HepG2 (cell line): Measurements from ENCODE around the gene BDH2. TPM values are rescaled to one million over a fixed set of nuclear protein-coding genes. Genes with fewer than 3 reads are reported as not detected.

Experiments used
- ATAC-seq: fragments of 200-7000 bp; cut with Tn5 transposase; 3 replicates; pipeline ENCODE4 v1.9.1; 2020; ENCODE audit warnings: mild to moderate bottlenecking, moderate library complexity
- BruUV-seq: library from RNA; stranded (reverse); fragments of 400-500 nt; replicated peaks from 2 replicates; lab custom pipeline; 2021; lab: Mats Ljungman, UMichigan
- CTCF ChIA-PET: fragments of 300-600 bp; formaldehyde crosslinking; extraction: SDS; loops from one replicate; lab custom pipeline; 2021; ENCODE audit warnings: low total read pairs, inconsistent platforms, low intra/inter-chr PET ratio; lab: Yijun Ruan, JAX
- POLR2A ChIA-PET: fragments of 350-600 bp; sonication (Branson Sonifier 250); formaldehyde crosslinking; loops from one replicate; lab custom pipeline; 2020; ENCODE audit warnings: antibody characterized with exemption, inconsistent platforms; lab: Yijun Ruan, JAX
- DNase-seq: peaks from one replicate; pipeline ENCODE4 v3.0.0-alpha.2; 2015; ENCODE audit warnings: low spot score
- FAIRE-seq: peaks from 3 replicates; lab custom pipeline; 2011; peaks lifted over from hg19 to GRCh38; lab: Jason Lieb, UNC
- H2AFZ ChIP-seq: one replicate; pipeline ENCODE4 v1.6.1; 2011; ENCODE audit warnings: low read length, inconsistent platforms
- H3K27ac ChIP-seq: fragments of 300-600 bp; 3 replicates; pipeline ENCODE4 v1.8.0; 2011; ENCODE audit warnings: mixed run types, mild to moderate bottlenecking, mixed read lengths, low read length, inconsistent platforms; ENCODE audit not compliant: insufficient read depth; ENCODE audit errors: extremely low read length
- H3K27me3 ChIP-seq, 2 experiments: fragments of 200-600 bp in 1 of 2; 2 replicates in 1 of 2; 3 replicates in 1 of 2; pipeline versions ENCODE4 v1.6.0 to v1.8.0; 2011; ENCODE audit warnings: low read length in 2 of 2, mild to moderate bottlenecking in 2 of 2, moderate library complexity in 2 of 2, inconsistent platforms in 1 of 2; ENCODE audit not compliant: insufficient read depth in 2 of 2, control insufficient read depth in 1 of 2
- H3K36me3 ChIP-seq, 2 experiments: fragments of 200-600 bp in 1 of 2; replicated peaks in 1 of 2; 2 replicates in 1 of 2; 3 replicates in 1 of 2; pipeline versions ENCODE4 v1.5.1 to v1.8.0; 2011; ENCODE audit warnings: low read length in 2 of 2, inconsistent platforms in 1 of 2; ENCODE audit not compliant: insufficient read depth in 2 of 2, control insufficient read depth in 1 of 2
- H3K4me1 ChIP-seq: 2 replicates; pipeline ENCODE4 v1.5.1; 2012; ENCODE audit warnings: low read length, inconsistent platforms; ENCODE audit not compliant: insufficient read depth
- H3K4me2 ChIP-seq: 2 replicates; pipeline ENCODE4 v1.6.0; 2011; ENCODE audit warnings: low read depth, low read length, inconsistent platforms
- H3K4me3 ChIP-seq, 3 experiments: fragments of 200-600 bp in 1 of 3; sonication (generic), shearing (Covaris generic) in 1 of 3; replicated peaks in 1 of 3; 2 replicates each; pipeline ENCODE4 v1.5.1; 2011 to 2016; ENCODE audit warnings: low read length in 3 of 3, inconsistent platforms in 2 of 3, low read depth in 2 of 3, mild to moderate bottlenecking in 2 of 3, control low read depth in 1 of 3, mixed read lengths in 1 of 3; ENCODE audit not compliant: insufficient read depth in 1 of 3
- H3K79me2 ChIP-seq: one replicate; pipeline ENCODE4 v1.6.1; 2011; ENCODE audit warnings: low read length, inconsistent platforms; ENCODE audit not compliant: insufficient read depth
- H3K9ac ChIP-seq: 2 replicates; pipeline ENCODE4 v1.6.0; 2011; ENCODE audit warnings: mild to moderate bottlenecking, low read depth, low read length, inconsistent platforms; ENCODE audit not compliant: insufficient read depth
- H3K9me3 ChIP-seq: 2 replicates; pipeline ENCODE4 v1.5.1; 2012; ENCODE audit warnings: mild to moderate bottlenecking, low read length
- H4K20me1 ChIP-seq: 2 replicates; pipeline ENCODE4 v1.6.0; 2011; ENCODE audit warnings: inconsistent platforms, mild to moderate bottlenecking, low read length, moderate library complexity; ENCODE audit not compliant: insufficient read depth
- JARID2 ChIP-seq: sonication (generic); formaldehyde crosslinking; IDR thresholded peaks from 2 replicates; pipeline ENCODE4 v1.8.1; 2023; ENCODE audit warnings: missing genetic modification reagents, inconsistent platforms; ENCODE audit not compliant: insufficient replicate concordance
- KMT2B ChIP-seq: IDR thresholded peaks from 2 replicates; pipeline ENCODE4 v1.6.1; 2016; ENCODE audit warnings: missing genetic modification reagents, missing compliant biosample characterization
- TBX2 ChIP-seq: sonication (generic); formaldehyde crosslinking; IDR thresholded peaks from 2 replicates; pipeline ENCODE4 v1.5.0; 2020; ENCODE audit warnings: missing genetic modification reagents, mild to moderate bottlenecking, borderline replicate concordance
- ZFAT ChIP-seq: sonication (generic); formaldehyde crosslinking; conservative IDR thresholded peaks from 2 replicates; pipeline ENCODE4 v1.8.1; 2023; ENCODE audit warnings: missing genetic modification reagents, inconsistent platforms
- ZNF101 ChIP-seq: sonication (generic); formaldehyde crosslinking; IDR thresholded peaks from 2 replicates; pipeline ENCODE4 v1.4.0; 2020; ENCODE audit warnings: mild to moderate bottlenecking, low read depth, missing genetic modification reagents, borderline replicate concordance
- ZNF850 ChIP-seq: sonication (generic); formaldehyde crosslinking; conservative IDR thresholded peaks from 2 replicates; pipeline ENCODE4 v1.9.0; 2021; ENCODE audit warnings: mild to moderate bottlenecking, missing genetic modification reagents
- WGBS: methylation state at CpG from one replicate; pipeline ENCODE4 v1.1.6; 2017; ENCODE audit warnings: low lambda C conversion rate; 5-methylcytosine and 5-hydroxymethylcytosine counted together
- in situ Hi-C: cut with HindIII; loops from 2 replicates; pipeline ENCODE4 v1.10.0; 2017; ENCODE audit warnings: low pct_unique_long_range_greater_than_20kb; ENCODE audit not compliant: extremely low pct_ligation_motif_present
- intact Hi-C: fragments of 100-400 bp; cut with micrococcal nuclease; formaldehyde crosslinking; loops from one replicate; pipeline ENCODE4 v1.10.0; 2022; ENCODE audit not compliant: unreplicated experiment
- polyA plus RNA-seq, 8 experiments: library from polyadenylated mRNA; depleted of rRNA in 3 of 8; stranded (reverse) in 7 of 8; unstranded in 1 of 8; fragments of >200 nt; fragmentation: Illumina TruSeq in 4 of 8; extraction: Trizol in 4 of 8; gene quantifications; 2 replicates each; pipeline versions ENCODE4 v1.2.1 to v1.2.3, GENCODE V29; 2011 to 2016; ENCODE audit warnings: low read depth in 4 of 8, missing spikeins in 1 of 8, mixed read lengths in 1 of 8; ENCODE audit not compliant: insufficient read depth in 1 of 8
- total RNA-seq, 5 experiments: library from RNA; depleted of rRNA; stranded (reverse); fragments of >200 nt; fragmentation: Illumina TruSeq; extraction: Trizol; gene quantifications; 2 replicates each; pipeline ENCODE4 v1.2.3, GENCODE V29; 2016; ENCODE audit warnings: low read depth in 1 of 5
- TF ChIP-seq, protein P1 (sequence below): sonication (generic); formaldehyde crosslinking; IDR thresholded peaks from 2 replicates; pipeline ENCODE4 v1.4.0; 2020; ENCODE audit warnings: missing genetic modification reagents
- TF ChIP-seq, protein P2 (sequence below): sonication (generic); formaldehyde crosslinking; IDR thresholded peaks from 2 replicates; pipeline ENCODE4 v1.9.0; 2021; ENCODE audit warnings: missing genetic modification reagents, borderline replicate concordance
- TF ChIP-seq, protein P3 (sequence below): sonication (generic); formaldehyde crosslinking; conservative IDR thresholded peaks from 2 replicates; pipeline ENCODE4 v1.5.0; 2020; ENCODE audit warnings: missing genetic modification reagents
- TF ChIP-seq, protein P4 (sequence below): sonication (generic); formaldehyde crosslinking; IDR thresholded peaks from 2 replicates; pipeline ENCODE4 v1.4.0; 2020; ENCODE audit warnings: missing genetic modification reagents, borderline replicate concordance
- TF ChIP-seq, protein P5 (sequence below): sonication (generic); formaldehyde crosslinking; IDR thresholded peaks from 2 replicates; pipeline ENCODE4 v1.8.1; 2023; ENCODE audit warnings: mild to moderate bottlenecking, moderate library complexity, missing genetic modification reagents

The BDH2 gene
- total and polyA plus RNA-seq, 2 of the 13 experiments (the other 11 are each of a cell fraction or from before 2014, with no cell fraction given): 34.8 to 46.2 TPM

DNA sequence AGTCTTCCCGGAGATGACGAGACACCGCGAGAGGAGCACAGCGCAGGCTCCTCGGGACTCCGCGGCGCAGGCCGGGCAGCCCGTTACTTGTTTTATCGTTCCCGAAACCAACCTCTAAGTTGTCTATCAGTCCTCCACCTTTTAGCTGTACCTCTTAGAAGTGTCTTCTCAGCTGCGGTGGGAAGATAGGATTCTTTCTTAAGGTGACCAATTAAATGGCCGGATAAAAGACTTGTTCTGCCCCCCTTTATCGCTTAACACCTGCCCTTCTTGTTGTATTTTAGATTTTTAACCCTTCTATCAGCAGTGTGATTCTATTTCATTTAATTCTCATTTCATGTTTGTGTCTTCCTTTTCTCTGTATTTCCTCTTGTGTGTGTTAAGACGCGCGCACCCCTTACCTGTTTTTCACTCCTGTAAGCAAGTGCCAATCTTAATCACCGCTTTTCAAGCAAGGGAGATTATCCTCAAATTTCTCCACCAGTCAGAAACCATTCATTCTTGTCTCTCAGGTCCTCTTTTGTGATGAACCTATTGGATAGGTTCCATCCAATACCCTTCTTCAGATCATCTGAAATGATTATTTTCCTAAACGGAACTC lies 22.8 kb downstream of the BDH2 start, which contains the start of gene SLC9B2 (continued):
- TF ChIP-seq, protein P1, sequence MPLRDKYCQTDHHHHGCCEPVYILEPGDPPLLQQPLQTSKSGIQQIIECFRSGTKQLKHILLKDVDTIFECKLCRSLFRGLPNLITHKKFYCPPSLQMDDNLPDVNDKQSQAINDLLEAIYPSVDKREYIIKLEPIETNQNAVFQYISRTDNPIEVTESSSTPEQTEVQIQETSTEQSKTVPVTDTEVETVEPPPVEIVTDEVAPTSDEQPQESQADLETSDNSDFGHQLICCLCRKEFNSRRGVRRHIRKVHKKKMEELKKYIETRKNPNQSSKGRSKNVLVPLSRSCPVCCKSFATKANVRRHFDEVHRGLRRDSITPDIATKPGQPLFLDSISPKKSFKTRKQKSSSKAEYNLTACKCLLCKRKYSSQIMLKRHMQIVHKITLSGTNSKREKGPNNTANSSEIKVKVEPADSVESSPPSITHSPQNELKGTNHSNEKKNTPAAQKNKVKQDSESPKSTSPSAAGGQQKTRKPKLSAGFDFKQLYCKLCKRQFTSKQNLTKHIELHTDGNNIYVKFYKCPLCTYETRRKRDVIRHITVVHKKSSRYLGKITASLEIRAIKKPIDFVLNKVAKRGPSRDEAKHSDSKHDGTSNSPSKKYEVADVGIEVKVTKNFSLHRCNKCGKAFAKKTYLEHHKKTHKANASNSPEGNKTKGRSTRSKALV: 0 out of 2 replicates have a peak, but pooled peaks have one; percentile 54
- peak; percentile 37; the same call in 1 of the 2 replicates for TF ChIP-seq KMT2B (CRISPR knock-in tag)

DNA sequence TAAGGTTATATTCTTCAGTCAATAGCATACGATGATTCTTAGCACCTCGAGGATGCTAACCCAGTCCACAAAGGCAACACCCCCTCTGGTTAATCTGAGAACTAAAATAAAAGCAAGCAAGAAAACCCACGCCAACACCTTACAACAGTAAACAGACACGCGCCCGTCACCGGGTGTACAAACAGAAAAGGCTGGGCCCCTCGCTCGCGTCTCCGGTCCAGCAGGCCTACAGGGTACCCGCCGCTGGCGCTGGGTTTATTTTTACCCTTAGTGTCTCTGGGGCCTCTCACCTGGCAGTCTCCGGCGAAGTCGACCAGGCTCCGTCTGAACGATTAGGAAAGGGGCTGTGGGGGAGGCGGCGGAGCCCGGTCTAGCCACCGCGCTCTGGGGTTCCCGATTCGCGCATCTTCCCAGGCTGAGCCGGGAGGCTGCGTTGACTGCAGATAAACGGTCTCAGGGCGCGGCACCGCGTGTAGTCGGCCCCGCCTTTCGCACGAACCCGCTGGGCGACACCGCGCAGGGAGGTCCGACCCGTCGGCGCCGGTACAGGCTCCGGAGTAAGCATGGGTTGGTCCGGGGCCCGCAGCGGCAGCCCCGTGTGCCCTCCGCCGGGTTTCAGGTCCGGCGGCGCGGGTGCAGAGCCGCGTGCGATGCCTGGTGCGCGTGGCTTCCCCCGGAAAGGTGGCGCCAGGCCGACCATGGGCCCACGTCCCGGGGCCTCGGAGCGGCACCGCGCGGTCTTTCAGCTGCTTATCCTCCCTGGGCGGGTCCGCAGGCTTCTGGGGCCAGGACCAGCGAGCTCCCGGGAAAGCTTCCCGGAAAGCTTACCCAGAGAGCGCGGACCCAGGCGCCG lies 23.5 kb downstream of the BDH2 start:
- intact Hi-C loops (loop anchor here (5.0 kb wide), 1 partner anchor 634 kb away; no protein-coding TSS in a partner anchor), in situ Hi-C loops (no loop called here)
- H3K4me1 ChIP-seq: peaks cover 42% of the 10 kb centered on the region
- FAIRE-seq (no peak), DNase-seq (peak; percentile 53), ATAC-seq (peak; percentile 86)
- WGBS: 1% methylated on average over 5 of the region's 82 CpGs
- peak overlapping the region; percentile 82 for H3K4me2 ChIP-seq
- BruUV-seq: no TSS peak
- peak overlapping the region; percentile 81 to 90 (median 87) for H3K4me3 ChIP-seq
- H2AFZ ChIP-seq: peak overlapping the region; percentile 97
- peak overlapping the region; percentile 90 for H3K27ac ChIP-seq
- H3K27me3 ChIP-seq: no peaks in the 10 kb centered on the region; a peak in 1 of 5 replicates
- ChIA-PET POLR2A (interaction anchor here (0.6 to 3.3 kb wide), 11 partner anchors 19 to 576 kb away, joined by 3 to 23 read pairs (median 4); partner anchors contain the start of genes BDH2, CISD2, NFKB1 and UBE2D3), CTCF (no interaction called here)
- peak overlapping the region; percentile 98 for H3K9ac ChIP-seq
- peaks cover 0 to 6% of the 10 kb centered on the region in 2 experiments; a peak in 1 of 5 replicates for H3K36me3 ChIP-seq
- H4K20me1 ChIP-seq: peaks cover 14% of the 10 kb centered on the region; the same call in 1 of the 2 replicates
- no peaks in the 10 kb centered on the region for H3K9me3 ChIP-seq
- H3K79me2 ChIP-seq: peaks cover 44% of the 10 kb centered on the region
- TF ChIP-seq JARID2 (CRISPR knock-in tag) (peak; percentile 22), ZNF850 (CRISPR knock-in tag) (peak; percentile 96), ZFAT (CRISPR knock-in tag) (peak; percentile 48; the same call in 1 of the 2 replicates), ZNF101 (CRISPR knock-in tag) (peak; percentile 31; the same call in 1 of the 2 replicates), TBX2 (CRISPR knock-in tag) (peak; percentile 82)
- TF ChIP-seq, protein P2, sequence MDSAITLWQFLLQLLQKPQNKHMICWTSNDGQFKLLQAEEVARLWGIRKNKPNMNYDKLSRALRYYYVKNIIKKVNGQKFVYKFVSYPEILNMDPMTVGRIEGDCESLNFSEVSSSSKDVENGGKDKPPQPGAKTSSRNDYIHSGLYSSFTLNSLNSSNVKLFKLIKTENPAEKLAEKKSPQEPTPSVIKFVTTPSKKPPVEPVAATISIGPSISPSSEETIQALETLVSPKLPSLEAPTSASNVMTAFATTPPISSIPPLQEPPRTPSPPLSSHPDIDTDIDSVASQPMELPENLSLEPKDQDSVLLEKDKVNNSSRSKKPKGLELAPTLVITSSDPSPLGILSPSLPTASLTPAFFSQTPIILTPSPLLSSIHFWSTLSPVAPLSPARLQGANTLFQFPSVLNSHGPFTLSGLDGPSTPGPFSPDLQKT (CRISPR knock-in tag): peak; percentile 54; the same call in 1 of the 2 replicates
- TF ChIP-seq, protein P3, sequence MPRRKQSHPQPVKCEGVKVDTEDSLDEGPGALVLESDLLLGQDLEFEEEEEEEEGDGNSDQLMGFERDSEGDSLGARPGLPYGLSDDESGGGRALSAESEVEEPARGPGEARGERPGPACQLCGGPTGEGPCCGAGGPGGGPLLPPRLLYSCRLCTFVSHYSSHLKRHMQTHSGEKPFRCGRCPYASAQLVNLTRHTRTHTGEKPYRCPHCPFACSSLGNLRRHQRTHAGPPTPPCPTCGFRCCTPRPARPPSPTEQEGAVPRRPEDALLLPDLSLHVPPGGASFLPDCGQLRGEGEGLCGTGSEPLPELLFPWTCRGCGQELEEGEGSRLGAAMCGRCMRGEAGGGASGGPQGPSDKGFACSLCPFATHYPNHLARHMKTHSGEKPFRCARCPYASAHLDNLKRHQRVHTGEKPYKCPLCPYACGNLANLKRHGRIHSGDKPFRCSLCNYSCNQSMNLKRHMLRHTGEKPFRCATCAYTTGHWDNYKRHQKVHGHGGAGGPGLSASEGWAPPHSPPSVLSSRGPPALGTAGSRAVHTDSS (CRISPR knock-in tag): 0 out of 2 replicates have a peak, but pooled peaks have one; percentile 19
- TF ChIP-seq, protein P4, sequence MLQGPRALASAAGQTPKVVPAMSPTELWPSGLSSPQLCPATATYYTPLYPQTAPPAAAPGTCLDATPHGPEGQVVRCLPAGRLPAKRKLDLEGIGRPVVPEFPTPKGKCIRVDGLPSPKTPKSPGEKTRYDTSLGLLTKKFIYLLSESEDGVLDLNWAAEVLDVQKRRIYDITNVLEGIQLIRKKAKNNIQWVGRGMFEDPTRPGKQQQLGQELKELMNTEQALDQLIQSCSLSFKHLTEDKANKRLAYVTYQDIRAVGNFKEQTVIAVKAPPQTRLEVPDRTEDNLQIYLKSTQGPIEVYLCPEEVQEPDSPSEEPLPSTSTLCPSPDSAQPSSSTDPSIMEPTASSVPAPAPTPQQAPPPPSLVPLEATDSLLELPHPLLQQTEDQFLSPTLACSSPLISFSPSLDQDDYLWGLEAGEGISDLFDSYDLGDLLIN: no peak; the same call in 1 of the 2 replicates
- TF ChIP-seq, protein P5, sequence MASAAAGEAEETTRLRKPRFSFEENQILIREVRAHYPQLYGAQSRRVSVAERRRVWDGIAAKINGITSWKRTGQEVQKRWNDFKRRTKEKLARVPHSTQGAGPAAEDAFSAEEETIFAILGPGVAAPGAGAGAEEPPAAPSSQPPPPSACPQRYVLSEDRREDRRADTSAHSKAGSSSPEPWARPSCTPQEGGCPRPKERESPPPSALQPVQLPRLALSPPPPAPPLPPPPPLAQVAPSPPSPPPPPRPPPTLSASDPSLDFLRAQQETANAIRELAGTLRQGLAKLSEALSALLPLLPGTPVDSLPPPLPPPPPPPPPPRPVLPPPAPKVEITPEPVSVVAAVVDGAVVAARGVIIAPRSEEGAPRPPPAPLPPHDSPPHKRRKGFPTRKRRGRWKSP (CRISPR knock-in tag): peak; percentile 76; the same call in 1 of the 2 replicates
